ENCODE data around the gene DNAJB11. TPM values are rescaled to one million over a fixed set of nuclear protein-coding genes. Genes with fewer than 3 reads are reported as not detected.
A peak's percentile ranks its signal among the peaks of the same experiment; 100 is the strongest.
"Not testable (repeated sequence)": the region's sequence is repeated elsewhere in the genome, so short reads cannot be mapped to it uniquely, and the experiment has no call there.

DNAJB11 gene
- total RNA-seq, 1 donor from 2014 or later = 24.5 TPM

DNA sequence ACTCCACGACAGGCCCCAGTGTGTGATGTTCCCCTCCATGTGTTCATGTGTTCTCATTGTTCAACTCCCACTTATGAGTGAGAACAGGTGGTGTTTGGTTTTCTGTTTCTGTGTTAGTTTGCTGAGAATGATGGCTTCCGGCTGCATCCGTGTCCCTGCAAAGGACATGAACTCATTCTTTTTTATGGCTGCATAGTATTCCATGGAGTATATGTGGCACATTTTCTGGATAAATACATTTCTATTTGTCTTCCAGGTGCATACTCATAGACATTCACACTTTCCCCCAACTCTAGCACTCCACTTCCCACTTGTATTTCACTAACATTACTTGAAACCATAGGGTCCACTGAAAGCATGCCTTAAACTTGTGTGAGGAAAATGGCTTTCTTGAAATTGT lies 38.8 kb upstream of the DNAJB11 start:
- H3K4me1 ChIP-seq (ENCODE audit: control insufficient read depth in 3 of 3, insufficient read depth in 3 of 3, low read length in 3 of 3); H3K9me3 ChIP-seq (ENCODE audit: control insufficient read depth in 3 of 3, low read length in 3 of 3); H3K27ac ChIP-seq (ENCODE audit: low read depth, low read length); H3K36me3 ChIP-seq (ENCODE audit: control insufficient read depth in 3 of 3, insufficient read depth in 3 of 3, low read length in 3 of 3); H3K9ac ChIP-seq (ENCODE audit: low read depth in 1 of 3, low read length in 3 of 3); H3K27me3 ChIP-seq (ENCODE audit: control insufficient read depth in 3 of 3, insufficient read depth in 3 of 3, low read length in 3 of 3); H3K4me3 ChIP-seq (ENCODE audit: low read length in 3 of 3): not testable (repeated sequence)

DNA sequence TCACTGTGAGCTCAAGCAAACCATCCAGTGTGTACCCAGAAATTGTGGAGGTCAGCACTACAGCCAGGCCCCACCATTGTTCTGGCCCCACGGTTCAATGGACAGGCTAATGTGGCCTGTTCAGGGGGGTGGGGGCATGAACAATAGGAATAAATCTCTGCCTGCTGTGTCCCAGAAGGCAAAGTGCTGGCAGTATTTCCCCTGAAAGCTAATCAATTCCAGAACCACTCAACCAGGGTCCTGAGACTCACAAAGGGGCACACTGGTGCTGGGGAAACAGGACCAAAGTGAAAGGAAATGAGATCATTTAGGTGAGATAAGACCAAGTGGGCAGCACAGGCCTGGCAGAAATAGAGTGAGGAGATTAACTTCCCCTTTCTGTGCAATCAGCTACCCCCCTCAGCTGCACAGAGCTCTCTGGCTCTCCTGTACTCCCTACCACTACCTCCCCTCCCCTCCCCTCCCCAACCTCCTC lies 37.9 kb upstream of the DNAJB11 start:
- H3K27ac ChIP-seq (ENCODE audit: low read depth, low read length) = no peak overlapping the region
- H3K9me3 ChIP-seq (ENCODE audit: control insufficient read depth in 3 of 3, low read length in 3 of 3) = no peaks in the 10 kb centered on the region
- no peaks in the 10 kb centered on the region for H3K4me1 ChIP-seq (ENCODE audit: control insufficient read depth in 3 of 3, insufficient read depth in 3 of 3, low read length in 3 of 3)
- no peak overlapping the region for H3K4me3 ChIP-seq (ENCODE audit: low read length in 3 of 3)
- H3K36me3 ChIP-seq (ENCODE audit: control insufficient read depth in 3 of 3, insufficient read depth in 3 of 3, low read length in 3 of 3) = no peaks in the 10 kb centered on the region
- no peak overlapping the region for H3K9ac ChIP-seq (ENCODE audit: low read depth in 1 of 3, low read length in 3 of 3)
- H3K27me3 ChIP-seq (ENCODE audit: control insufficient read depth in 3 of 3, insufficient read depth in 3 of 3, low read length in 3 of 3) = no peaks in the 10 kb centered on the region

GRCh38 chr3:186534113-186534669 lies 36.3 kb upstream of the DNAJB11 start:
- H3K36me3 ChIP-seq (ENCODE audit: control insufficient read depth in 3 of 3, insufficient read depth in 3 of 3, low read length in 3 of 3) = peaks cover 0 to 6% (median 5%) of the 10 kb centered on the region in 3 donors
- no peaks in the 10 kb centered on the region for H3K9me3 ChIP-seq (ENCODE audit: control insufficient read depth in 3 of 3, low read length in 3 of 3)
- H3K9ac ChIP-seq (ENCODE audit: low read depth in 1 of 3, low read length in 3 of 3) = no peak overlapping the region
- H3K27ac ChIP-seq (ENCODE audit: low read depth, low read length) = no peak overlapping the region
- H3K27me3 ChIP-seq (ENCODE audit: control insufficient read depth in 3 of 3, insufficient read depth in 3 of 3, low read length in 3 of 3) = no peaks in the 10 kb centered on the region
- H3K4me1 ChIP-seq (ENCODE audit: control insufficient read depth in 3 of 3, insufficient read depth in 3 of 3, low read length in 3 of 3) = no peaks in the 10 kb centered on the region
- H3K4me3 ChIP-seq (ENCODE audit: low read length in 3 of 3) = no peak overlapping the region

DNA sequence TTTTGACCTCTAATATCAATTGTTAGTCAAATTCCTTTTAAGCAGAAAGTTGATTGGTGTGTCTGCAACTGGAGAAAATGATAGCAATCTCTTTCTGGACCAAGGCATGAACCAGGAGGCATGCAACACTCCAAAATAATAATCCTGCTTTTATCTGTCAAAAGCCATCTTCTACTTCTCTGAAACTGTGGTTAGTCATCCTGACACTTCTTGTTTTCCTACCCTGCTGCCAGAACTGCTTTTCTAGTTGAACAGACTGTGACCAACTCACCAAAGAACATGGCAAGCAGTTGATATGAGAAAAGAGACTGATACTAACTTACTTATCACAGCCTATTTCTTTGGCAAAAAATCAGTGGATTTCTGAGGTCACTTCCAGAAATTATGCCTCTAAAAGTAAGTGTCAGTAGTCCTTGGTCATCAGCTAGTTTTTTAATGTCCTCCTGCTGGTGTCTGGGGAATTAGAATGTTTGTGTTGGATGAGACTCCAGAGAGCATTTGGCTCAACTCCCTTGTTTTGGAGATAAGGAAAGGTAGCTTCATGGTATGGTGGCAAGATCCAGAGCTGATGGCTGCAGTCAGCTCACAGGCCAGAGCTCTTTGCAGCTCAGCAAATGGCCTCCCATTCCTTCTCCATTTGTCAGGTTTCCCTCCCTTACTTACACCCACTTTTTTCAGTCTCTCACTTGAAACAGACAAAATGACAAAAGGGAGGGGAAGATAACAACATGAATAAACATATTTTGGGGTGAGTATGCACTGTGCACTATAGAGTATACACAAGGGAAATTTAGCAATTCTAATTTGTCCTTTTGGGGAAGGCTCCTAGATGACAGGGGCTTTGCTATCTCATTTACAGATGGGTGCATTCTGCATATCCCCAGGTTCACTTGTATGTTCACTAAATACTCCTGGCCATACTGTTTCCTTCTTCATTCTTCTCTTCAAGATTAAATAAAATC lies 33.4 kb upstream of the DNAJB11 start:
- H3K27ac ChIP-seq (ENCODE audit: low read depth, low read length) = no peak overlapping the region
- no peak overlapping the region for H3K9ac ChIP-seq (ENCODE audit: low read depth in 1 of 3, low read length in 3 of 3)
- no peaks in the 10 kb centered on the region for H3K9me3 ChIP-seq (ENCODE audit: control insufficient read depth in 3 of 3, low read length in 3 of 3)
- H3K36me3 ChIP-seq (ENCODE audit: control insufficient read depth in 3 of 3, insufficient read depth in 3 of 3, low read length in 3 of 3) = peaks cover 0 to 6% (median 5%) of the 10 kb centered on the region in 3 donors
- H3K27me3 ChIP-seq (ENCODE audit: control insufficient read depth in 3 of 3, insufficient read depth in 3 of 3, low read length in 3 of 3) = no peaks in the 10 kb centered on the region
- no peak overlapping the region for H3K4me3 ChIP-seq (ENCODE audit: low read length in 3 of 3)
- peaks cover 0 to 5% (median 4%) of the 10 kb centered on the region in 3 donors for H3K4me1 ChIP-seq (ENCODE audit: control insufficient read depth in 3 of 3, insufficient read depth in 3 of 3, low read length in 3 of 3)

GRCh38 chr3:186538779-186539178 lies 31.7 kb upstream of the DNAJB11 start:
- Histone ChIP-seq H3K36me3 (ENCODE audit: control insufficient read depth in 3 of 3, insufficient read depth in 3 of 3, low read length in 3 of 3) (peaks cover 0 to 6% (median 5%) of the 10 kb centered on the region in 3 donors), H3K9ac (ENCODE audit: low read depth in 1 of 3, low read length in 3 of 3) (no peak overlapping the region), H3K4me3 (ENCODE audit: low read length in 3 of 3) (no peak overlapping the region), H3K9me3 (ENCODE audit: control insufficient read depth in 3 of 3, low read length in 3 of 3) (no peaks in the 10 kb centered on the region), H3K4me1 (ENCODE audit: control insufficient read depth in 3 of 3, insufficient read depth in 3 of 3, low read length in 3 of 3) (peaks cover 0 to 5% (median 4%) of the 10 kb centered on the region in 3 donors), H3K27ac (ENCODE audit: low read depth, low read length) (no peak overlapping the region), H3K27me3 (ENCODE audit: control insufficient read depth in 3 of 3, insufficient read depth in 3 of 3, low read length in 3 of 3) (no peaks in the 10 kb centered on the region)

DNA sequence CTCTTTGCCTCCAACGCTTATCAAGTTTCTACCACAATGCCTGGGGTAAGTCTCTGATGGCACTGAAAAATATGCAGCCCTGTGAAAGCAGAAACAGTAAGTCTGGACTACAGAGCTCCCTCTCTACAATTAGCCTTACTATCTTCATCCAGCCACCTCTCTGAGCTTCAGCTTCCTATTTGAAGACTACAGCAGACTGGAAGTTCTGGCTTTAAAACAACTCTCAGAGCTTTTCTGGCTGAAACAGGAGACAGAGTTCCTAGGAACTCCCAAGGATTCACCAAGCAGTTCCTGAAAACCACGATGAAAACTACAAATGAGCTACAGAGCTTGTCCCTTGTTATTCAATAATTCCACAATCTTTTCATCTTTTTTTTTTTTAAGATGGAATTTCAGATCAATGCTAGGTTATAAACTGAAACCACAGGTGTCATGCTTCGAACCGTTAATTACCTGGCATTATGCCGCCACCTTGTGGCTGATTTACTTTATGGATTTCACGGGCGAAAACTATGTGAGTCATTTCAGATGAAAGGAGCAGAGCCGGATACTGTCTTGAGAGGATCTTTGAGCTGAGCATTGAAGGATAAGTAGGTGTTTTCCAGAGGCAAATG lies 30.2 kb upstream of the DNAJB11 start:
- Histone ChIP-seq H3K9me3 (ENCODE audit: control insufficient read depth in 3 of 3, low read length in 3 of 3) (no peaks in the 10 kb centered on the region), H3K4me1 (ENCODE audit: control insufficient read depth in 3 of 3, insufficient read depth in 3 of 3, low read length in 3 of 3) (peaks cover 0 to 5% (median 4%) of the 10 kb centered on the region in 3 donors), H3K27ac (ENCODE audit: low read depth, low read length) (no peak overlapping the region), H3K36me3 (ENCODE audit: control insufficient read depth in 3 of 3, insufficient read depth in 3 of 3, low read length in 3 of 3) (peaks cover 0 to 9% (median 7%) of the 10 kb centered on the region in 3 donors), H3K27me3 (ENCODE audit: control insufficient read depth in 3 of 3, insufficient read depth in 3 of 3, low read length in 3 of 3) (no peaks in the 10 kb centered on the region), H3K9ac (ENCODE audit: low read depth in 1 of 3, low read length in 3 of 3) (peak overlapping the region in 1 of 3 donors; percentile 32), H3K4me3 (ENCODE audit: low read length in 3 of 3) (peak overlapping the region; percentile 26 to 58 (median 39))

- Histone ChIP-seq H3K36me3 (ENCODE audit: control insufficient read depth in 3 of 3, insufficient read depth in 3 of 3, low read length in 3 of 3) (peaks cover 0 to 9% (median 7%) of the 10 kb centered on the region in 3 donors), H3K9me3 (ENCODE audit: control insufficient read depth in 3 of 3, low read length in 3 of 3) (no peaks in the 10 kb centered on the region), H3K9ac (ENCODE audit: low read depth in 1 of 3, low read length in 3 of 3) (no peak overlapping the region), H3K4me3 (ENCODE audit: low read length in 3 of 3) (no peak overlapping the region), H3K27me3 (ENCODE audit: control insufficient read depth in 3 of 3, insufficient read depth in 3 of 3, low read length in 3 of 3) (no peaks in the 10 kb centered on the region), H3K4me1 (ENCODE audit: control insufficient read depth in 3 of 3, insufficient read depth in 3 of 3, low read length in 3 of 3) (peaks cover 0 to 5% (median 4%) of the 10 kb centered on the region in 3 donors), H3K27ac (ENCODE audit: low read depth, low read length) (no peak overlapping the region)
Measured at GRCh38 chr3:186540835-186541226, 29.7 kb upstream of the DNAJB11 start.

GRCh38 chr3:186544281-186544680 lies 26.2 kb upstream of the DNAJB11 start, which contains the start of gene CRYGS:
CRYGS (minus strand) TSS chr3:186544380; CDS start chr3:186544326, 54 bp downstream.
- Histone ChIP-seq H3K27me3 (ENCODE audit: control insufficient read depth in 3 of 3, insufficient read depth in 3 of 3, low read length in 3 of 3) (no peaks in the 10 kb centered on the region), H3K36me3 (ENCODE audit: control insufficient read depth in 3 of 3, insufficient read depth in 3 of 3, low read length in 3 of 3) (peaks cover under 1 to 8% (median 6%) of the 10 kb centered on the region in 3 donors), H3K4me1 (ENCODE audit: control insufficient read depth in 3 of 3, insufficient read depth in 3 of 3, low read length in 3 of 3) (peaks cover 0 to 5% (median 4%) of the 10 kb centered on the region in 3 donors), H3K27ac (ENCODE audit: low read depth, low read length) (no peak within 1 kb of the TSS), H3K9me3 (ENCODE audit: control insufficient read depth in 3 of 3, low read length in 3 of 3) (no peaks in the 10 kb centered on the region), H3K9ac (ENCODE audit: low read depth in 1 of 3, low read length in 3 of 3) (peak within 1 kb of the TSS in 1 of 3 donors; percentile 7), H3K4me3 (ENCODE audit: low read length in 3 of 3) (no peak within 1 kb of the TSS)

- Histone ChIP-seq H3K9me3 (ENCODE audit: control insufficient read depth in 3 of 3, low read length in 3 of 3) (no peaks in the 10 kb centered on the region), H3K27ac (ENCODE audit: low read depth, low read length) (no peak overlapping the region), H3K4me3 (ENCODE audit: low read length in 3 of 3) (no peak overlapping the region), H3K4me1 (ENCODE audit: control insufficient read depth in 3 of 3, insufficient read depth in 3 of 3, low read length in 3 of 3) (no peaks in the 10 kb centered on the region), H3K36me3 (ENCODE audit: control insufficient read depth in 3 of 3, insufficient read depth in 3 of 3, low read length in 3 of 3) (peaks cover 14 to 34% (median 29%) of the 10 kb centered on the region in 3 donors), H3K9ac (ENCODE audit: low read depth in 1 of 3, low read length in 3 of 3) (no peak overlapping the region), H3K27me3 (ENCODE audit: control insufficient read depth in 3 of 3, insufficient read depth in 3 of 3, low read length in 3 of 3) (no peaks in the 10 kb centered on the region)
Measured at GRCh38 chr3:186549497-186549896, 21.0 kb upstream of the DNAJB11 start.
